GM21515 (cell line): ENCODE results near the gene SGF29.
"Not testable (repeated sequence)": the region's sequence is repeated elsewhere in the genome, so short reads cannot be mapped to it uniquely, and the experiment has no call there.

Experiments used
- ATAC-seq: cut with Tn5 transposase; IDR thresholded peaks from one replicate; pipeline ENCODE4 v1.9.1; 2021; ENCODE audit not compliant: unreplicated experiment

Gene SGF29

GRCh38 chr16:28553776-28554633, at the start of gene SGF29:
SGF29 (plus strand) TSS chr16:28553920; CDS start chr16:28581070, 27,150 bp downstream.
- ATAC-seq: peak; percentile 76

DNA sequence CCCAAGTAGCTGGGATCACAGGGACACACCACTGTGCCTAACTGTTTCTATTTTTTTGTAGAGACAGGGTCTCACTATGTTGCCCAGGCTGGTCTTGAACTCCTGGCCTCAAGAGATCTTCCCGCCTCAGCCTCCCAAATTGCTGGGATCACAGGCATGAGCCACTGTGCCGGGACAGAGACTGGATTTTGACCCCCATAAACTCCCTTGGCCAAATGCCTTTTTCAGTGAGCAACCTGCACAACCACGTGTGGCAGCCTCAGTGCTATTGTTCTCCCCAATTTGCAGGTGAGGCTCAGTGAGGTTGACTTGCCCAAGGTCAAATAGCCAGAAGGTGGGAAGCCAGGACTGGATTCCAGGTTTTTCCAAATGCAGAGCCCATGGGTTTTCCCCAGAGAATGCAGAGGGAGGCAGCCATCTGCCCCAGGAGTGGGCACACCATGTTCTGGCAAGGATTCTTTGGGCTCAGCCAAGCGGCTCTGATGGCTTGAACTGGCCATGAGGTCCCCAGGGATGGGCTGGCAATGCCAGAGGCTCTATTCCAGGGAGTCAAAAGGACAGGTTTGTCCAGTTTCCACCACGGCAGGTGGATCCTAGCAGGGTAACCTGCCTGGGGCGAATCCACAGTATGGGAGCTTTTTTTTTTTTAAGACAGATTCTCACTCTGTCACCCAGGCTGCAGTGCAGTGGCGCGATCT, 48.9 kb upstream of the SGF29 start:
- ATAC-seq: no peak

GRCh38 chr16:28505489-28506137, 48.1 kb upstream of the SGF29 start:
- no peak for ATAC-seq

GRCh38 chr16:28511031-28511430, 42.7 kb upstream of the SGF29 start:
- ATAC-seq: no peak

GRCh38 chr16:28511801-28512789, 41.6 kb upstream of the SGF29 start:
- ATAC-seq: no peak

DNA sequence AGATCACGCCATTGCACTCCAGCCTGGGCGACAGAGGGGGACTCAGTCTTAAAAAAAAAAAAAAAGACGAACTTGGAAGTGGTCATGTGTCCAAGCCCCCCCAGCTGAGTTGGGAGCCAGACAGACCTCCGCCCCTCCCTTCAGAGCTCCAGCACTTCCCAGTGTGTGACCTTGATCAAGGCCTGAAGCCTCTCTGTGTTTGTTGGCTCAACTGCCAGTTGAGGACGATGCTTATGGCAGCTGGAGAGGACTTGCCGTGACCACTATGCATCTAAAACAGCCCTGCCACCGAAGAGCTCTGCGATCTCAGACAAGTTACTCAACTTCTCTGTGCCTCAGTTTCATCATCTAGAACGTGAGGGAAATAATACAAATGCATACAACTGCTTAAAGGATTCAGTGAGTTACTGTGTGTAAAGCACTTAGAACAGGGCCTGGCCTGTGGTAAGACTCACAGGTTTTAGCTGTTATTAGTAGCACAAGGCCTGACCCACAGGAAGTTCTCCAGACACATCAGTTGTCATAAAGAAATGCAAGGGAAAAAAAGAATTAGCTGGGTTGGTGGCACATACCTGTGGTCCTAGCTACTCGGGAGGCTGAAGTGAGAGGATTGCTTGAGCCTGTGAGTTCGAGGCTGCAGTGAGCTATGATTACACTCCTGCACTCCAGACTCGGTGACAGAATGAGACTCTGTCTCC, 40.1 kb upstream of the SGF29 start:
- ATAC-seq: no peak

DNA sequence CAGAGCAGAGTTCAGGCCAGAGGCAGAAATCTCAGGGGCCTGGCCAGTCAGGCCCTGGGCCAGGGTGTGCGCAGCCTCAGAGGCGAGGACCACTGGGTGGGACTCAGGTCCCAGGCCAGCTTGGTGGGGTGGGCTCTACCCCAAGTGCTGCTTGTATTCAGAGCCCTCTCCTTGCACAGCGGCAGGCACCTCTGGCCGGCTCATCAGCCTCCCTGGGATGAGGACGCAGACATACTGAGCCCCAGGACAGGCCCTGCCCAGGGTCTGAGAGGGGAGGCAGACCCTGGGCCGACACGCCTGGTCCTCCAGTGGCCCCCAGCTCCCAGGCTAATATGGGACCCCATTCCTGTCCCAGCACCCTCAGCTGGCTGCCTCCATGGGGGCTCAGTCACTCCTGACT, 39.5 kb upstream of the SGF29 start:
- ATAC-seq: no peak

GRCh38 chr16:28520672-28521071, 33.0 kb upstream of the SGF29 start:
- no peak for ATAC-seq

- no peak for ATAC-seq
These were observed 32.3 kb upstream of the SGF29 start for GRCh38 chr16:28521436-28521835.

DNA sequence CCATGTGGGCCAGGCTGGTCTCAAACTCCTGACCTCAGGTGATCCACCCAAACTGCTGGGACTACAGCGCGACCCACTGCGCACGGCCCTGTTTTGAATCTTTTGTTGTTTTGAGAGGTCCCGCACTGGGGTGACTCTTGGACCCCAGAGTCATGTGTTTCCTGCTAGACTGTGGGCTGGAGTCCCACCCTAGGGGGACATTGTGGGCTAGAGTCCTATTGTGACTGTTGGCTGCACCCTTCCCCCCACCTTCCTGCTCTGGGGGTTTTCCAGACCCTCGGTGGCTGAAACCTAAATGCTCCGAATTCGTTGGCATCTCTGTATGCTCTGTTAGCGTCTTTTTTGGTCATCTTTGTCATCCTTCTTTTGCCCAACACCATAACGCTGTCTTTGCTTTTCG, 30.9 kb upstream of the SGF29 start:
- ATAC-seq: no peak

DNA sequence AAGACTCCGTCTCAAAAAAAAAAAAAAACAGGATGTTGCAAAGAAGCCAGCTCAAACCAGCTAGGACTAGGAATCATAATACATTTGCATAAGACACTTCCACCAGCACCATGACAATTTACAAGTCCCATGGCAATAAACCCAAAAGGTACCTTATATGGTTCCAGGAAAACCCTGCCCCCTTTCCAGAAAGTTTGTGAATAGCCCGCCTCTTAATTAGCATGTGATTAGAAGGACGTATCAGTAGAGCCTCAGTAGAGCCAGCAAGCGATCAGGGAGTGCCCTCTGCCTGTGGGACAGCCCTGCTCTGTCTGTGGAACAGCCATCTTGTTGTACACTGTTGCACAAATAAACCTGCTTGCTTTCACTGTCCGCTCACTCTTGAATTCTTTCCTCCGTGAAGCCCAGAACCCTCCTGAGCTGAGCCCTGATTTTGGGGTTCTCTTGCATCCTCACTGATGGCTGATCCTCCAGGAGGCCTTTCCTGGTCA, 29.0 kb upstream of the SGF29 start:
- ATAC-seq: no peak

GRCh38 chr16:28526201-28527099, 27.3 kb upstream of the SGF29 start:
- ATAC-seq: no peak

- not testable (repeated sequence) for ATAC-seq
These were observed 26.5 kb upstream of the SGF29 start for GRCh38 chr16:28527100-28527785.

GRCh38 chr16:28527985-28528384, 25.7 kb upstream of the SGF29 start:
- no peak for ATAC-seq

GRCh38 chr16:28528463-28528867, 25.3 kb upstream of the SGF29 start:
- no peak for ATAC-seq

GRCh38 chr16:28529124-28529523, 24.6 kb upstream of the SGF29 start:
- ATAC-seq: no peak

- no peak for ATAC-seq
These were observed 21.7 kb upstream of the SGF29 start for GRCh38 chr16:28531777-28532744.
